Measurements from ENCODE around the gene ADAMTS12.

Gene ADAMTS12

GRCh38 chr5:33671700-33672291, 220.0 kb downstream of the ADAMTS12 start:
- no peak for DNase-seq (ENCODE audit: low read depth in 2 of 3, low spot score in 2 of 3)

DNA sequence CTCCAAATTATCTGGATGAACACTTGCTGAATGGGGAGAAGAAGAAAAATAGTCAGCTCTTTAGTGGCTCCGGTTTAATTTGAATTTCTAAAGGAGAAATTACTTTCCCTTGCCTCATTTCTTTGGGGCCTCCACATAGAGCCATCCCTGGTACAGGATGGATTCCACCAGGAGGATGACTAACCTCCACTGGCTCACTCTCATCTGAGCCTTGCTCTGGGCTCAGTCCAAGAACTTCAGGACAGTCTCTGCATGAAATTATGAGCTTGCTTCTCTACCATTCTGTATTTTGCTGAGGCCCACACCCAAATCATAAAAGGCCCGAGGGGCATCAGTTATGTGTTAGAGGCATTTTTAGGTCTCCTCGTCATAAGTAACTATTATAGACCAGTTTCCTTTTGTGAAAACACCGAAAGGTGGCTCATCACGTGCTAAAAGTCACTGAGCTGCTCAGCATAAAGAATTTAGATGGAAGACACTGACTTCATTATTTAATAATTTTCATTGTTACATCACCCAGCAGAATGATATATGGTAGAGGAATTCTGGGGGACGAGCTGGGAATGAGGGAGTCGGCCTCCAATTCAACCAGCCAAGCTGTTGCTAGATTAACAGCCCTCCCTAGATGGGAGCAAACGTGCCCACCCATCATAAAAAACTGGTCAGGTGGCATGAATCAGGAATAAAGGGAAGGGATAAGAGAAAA, 228.9 kb downstream of the ADAMTS12 start:
- no peak for DNase-seq (ENCODE audit: low read depth in 2 of 3, low spot score in 2 of 3)

- no peak for DNase-seq (ENCODE audit: low read depth in 2 of 3, low spot score in 2 of 3)
Measured at GRCh38 chr5:33659526-33660169, 232.1 kb downstream of the ADAMTS12 start.

- DNase-seq (ENCODE audit: low read depth in 2 of 3, low spot score in 2 of 3): no peak
Measured at GRCh38 chr5:33657804-33658440, 233.9 kb downstream of the ADAMTS12 start.

DNA sequence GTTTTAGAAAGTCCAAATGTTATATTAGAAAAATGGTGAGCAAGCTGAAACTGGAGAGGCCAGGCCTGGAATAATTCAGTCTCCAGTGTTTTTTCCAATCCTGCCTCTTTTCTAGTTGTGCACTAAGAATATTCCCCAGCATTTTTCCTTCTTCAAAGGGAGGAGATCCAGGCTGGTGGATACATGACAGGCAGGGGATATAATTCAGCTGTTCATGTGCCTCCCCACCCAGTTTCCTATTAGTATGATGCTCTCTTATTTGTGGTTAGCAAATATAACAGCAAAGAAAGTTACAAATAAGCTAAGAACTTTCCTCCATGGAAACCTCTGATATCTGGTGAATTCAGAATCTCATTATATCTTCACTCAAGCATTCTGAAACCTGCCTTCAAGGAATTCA, 234.6 kb downstream of the ADAMTS12 start:
- no peak for DNase-seq (ENCODE audit: low read depth in 2 of 3, low spot score in 2 of 3)

DNA sequence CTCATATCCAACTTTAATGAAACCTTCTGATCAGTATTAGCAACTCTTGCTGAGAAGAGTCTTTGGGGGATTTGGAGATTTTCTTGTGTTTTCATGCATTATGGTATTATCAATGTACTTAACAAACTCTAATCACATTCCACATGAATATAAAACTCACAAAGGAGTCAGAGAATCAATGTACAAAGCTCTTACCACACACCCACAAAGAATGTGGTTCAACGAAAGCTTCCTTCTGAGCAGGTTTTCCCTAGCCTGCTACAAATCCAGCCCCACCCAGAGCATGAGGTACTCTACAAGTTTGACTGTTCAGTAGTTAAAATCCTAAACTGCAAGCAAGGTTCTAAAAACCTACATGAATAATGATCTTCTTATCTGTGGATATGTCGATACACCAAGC, 240.9 kb downstream of the ADAMTS12 start:
- DNase-seq (ENCODE audit: low read depth in 2 of 3, low spot score in 2 of 3): no peak

GRCh38 chr5:33649549-33650482, 242.0 kb downstream of the ADAMTS12 start:
- DNase-seq (ENCODE audit: low read depth in 2 of 3, low spot score in 2 of 3): no peak

- no peak for DNase-seq (ENCODE audit: low read depth in 2 of 3, low spot score in 2 of 3)
Measured at GRCh38 chr5:33641744-33642505, 249.9 kb downstream of the ADAMTS12 start.

- no peak for DNase-seq (ENCODE audit: low read depth in 2 of 3, low spot score in 2 of 3)
Measured at GRCh38 chr5:33639474-33639873, 252.3 kb downstream of the ADAMTS12 start.

GRCh38 chr5:33637011-33637410, 254.8 kb downstream of the ADAMTS12 start:
- DNase-seq (ENCODE audit: low read depth in 2 of 3, low spot score in 2 of 3): no peak

GRCh38 chr5:33635582-33635981, 256.2 kb downstream of the ADAMTS12 start:
- no peak for DNase-seq (ENCODE audit: low read depth in 2 of 3, low spot score in 2 of 3)

DNA sequence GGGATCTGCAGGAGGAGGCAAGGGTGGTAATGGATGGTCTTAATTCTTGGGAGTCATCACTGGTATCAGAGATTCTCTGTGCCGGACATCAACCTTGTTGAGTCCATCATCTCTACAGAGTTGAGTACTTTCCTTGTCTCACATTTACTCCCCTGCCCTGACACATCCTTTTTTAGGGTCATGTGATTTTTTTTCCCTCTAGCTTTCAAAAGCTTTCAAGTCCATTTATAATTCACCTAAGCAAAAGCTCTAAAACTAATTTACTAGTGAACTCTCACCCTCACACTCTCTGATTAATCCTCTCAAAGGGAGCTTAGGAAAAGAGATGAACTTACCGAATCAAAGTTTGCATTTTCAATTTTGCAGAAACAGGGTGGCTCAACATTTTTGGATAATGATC, 258.1 kb downstream of the ADAMTS12 start:
- no peak for DNase-seq (ENCODE audit: low read depth in 2 of 3, low spot score in 2 of 3)

DNA sequence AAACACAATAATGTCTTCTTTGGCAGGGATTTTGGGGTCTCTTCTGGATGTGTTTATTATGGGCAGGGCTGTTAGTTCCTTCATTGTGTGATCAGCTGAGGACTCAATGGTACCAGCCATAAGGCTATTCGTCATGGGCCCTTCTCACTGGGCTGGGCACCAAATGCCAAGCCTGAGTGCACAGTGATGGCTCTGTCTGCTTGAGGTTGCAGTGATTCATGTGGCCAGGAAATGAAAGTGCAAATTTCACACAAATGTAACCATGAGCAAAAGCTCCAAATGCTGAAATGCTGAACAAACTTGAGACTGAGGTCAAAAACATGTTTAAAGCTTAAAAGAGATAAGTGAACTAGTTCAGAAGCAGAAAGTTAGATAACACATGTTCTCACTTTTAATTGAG, 260.0 kb downstream of the ADAMTS12 start:
- no peak for DNase-seq (ENCODE audit: low read depth in 2 of 3, low spot score in 2 of 3)

DNA sequence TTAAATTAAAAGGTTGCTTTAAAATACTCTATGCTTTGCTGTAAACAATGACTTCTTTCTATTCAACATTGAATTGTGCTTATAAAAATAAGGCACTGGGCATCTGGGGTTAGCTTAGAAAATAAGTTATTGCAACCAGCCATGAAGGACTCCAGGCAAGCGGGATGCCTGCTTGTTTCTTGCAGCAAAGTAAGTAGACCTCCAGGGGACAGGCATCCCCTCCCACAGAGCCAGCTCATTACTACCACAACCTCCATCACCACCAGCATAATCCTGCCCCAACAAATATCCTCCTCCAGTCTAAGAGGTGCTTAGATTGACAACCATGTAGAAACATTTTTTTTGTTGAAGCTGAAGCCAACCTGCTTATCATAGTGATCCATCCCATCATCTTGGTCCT, 260.7 kb downstream of the ADAMTS12 start:
- DNase-seq (ENCODE audit: low read depth in 2 of 3, low spot score in 2 of 3): no peak

GRCh38 chr5:33629999-33630398, 261.8 kb downstream of the ADAMTS12 start:
- DNase-seq (ENCODE audit: low read depth in 2 of 3, low spot score in 2 of 3): no peak

GRCh38 chr5:33628796-33629195, 263.0 kb downstream of the ADAMTS12 start:
- no peak for DNase-seq (ENCODE audit: low read depth in 2 of 3, low spot score in 2 of 3)

DNA sequence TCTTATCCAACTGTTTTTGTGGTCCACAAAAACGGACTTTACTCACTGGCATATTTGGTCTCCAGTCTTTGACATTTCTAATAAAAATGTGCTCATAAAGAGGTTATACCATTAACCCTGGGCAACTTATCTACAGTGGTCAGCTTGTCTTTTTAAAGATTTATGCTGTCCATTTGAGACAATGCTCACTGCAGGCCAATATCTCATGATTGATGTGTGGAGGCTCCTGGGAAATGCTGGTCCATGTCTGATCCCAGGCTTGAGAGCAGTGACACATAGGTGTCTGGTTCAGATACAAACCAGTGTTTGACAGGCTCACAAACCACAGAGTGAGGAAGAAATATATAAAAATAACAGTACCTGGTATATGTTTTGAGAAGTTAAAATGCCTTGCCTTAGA, 270.3 kb downstream of the ADAMTS12 start:
- DNase-seq (ENCODE audit: low read depth in 2 of 3, low spot score in 2 of 3): no peak

DNA sequence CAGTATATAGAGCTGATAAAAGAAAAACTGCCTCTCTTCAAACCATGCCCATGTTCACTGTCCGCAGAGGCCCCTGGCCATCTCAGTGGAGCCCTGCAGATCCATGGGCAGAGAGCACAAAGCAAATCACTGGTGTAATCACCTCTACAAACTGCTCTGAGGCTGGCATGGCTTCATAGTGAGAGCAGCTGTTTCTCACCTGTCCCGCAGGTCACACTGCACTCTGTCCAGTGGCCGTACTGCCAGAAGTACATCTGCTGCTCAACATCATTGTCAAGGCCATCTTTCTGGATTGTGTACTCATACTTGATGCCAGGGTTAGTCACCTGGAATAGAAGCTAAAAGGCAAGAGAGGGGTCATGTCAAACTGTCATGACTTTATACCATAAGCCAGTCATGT, 277.8 kb downstream of the ADAMTS12 start:
- no peak for DNase-seq (ENCODE audit: low read depth in 2 of 3, low spot score in 2 of 3)

- DNase-seq (ENCODE audit: low read depth in 2 of 3, low spot score in 2 of 3): no peak
Measured at GRCh38 chr5:33612386-33612785, 279.4 kb downstream of the ADAMTS12 start.

DNA sequence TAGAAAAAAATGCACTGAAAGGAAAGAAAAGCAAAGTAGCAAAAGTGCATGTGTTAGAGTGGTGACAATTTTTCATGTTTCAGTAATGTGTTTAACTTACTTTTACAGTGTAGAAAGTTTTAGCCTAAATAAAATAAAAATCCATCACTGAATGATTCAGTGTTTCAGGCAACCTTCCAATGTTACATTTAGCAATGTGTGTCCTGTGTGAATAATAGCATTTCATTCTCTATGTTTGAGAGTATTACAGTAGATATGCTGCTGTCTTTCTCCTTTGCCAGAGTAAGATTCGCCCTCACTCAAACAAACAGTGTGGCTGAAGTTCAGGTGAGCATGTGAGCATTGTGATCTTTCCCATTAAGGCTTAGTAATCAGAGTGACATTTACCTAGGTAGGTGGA, 279.9 kb downstream of the ADAMTS12 start:
- DNase-seq (ENCODE audit: low read depth in 2 of 3, low spot score in 2 of 3): no peak

Data from activated CD8-positive, alpha-beta memory T cell treated with anti-CD3 and anti-CD28 coated beads for 48 hours (primary cell).